ENCODE results near the gene MACROD2. TPM values are rescaled to one million over a fixed set of nuclear protein-coding genes. Genes with fewer than 3 reads are reported as not detected.

Gene MACROD2
- total RNA-seq, 1 experiment from 2014 or later: 1.6 TPM

- no peak overlapping the region for H2BK12ac ChIP-seq (ENCODE audit: insufficient read length, low read depth, low read length)
- H2AK5ac ChIP-seq (ENCODE audit: insufficient read length, low read length): no peak overlapping the region
- no peak overlapping the region for H3K4ac ChIP-seq (ENCODE audit: low read depth, low read length)
- TF ChIP-seq, protein P1, sequence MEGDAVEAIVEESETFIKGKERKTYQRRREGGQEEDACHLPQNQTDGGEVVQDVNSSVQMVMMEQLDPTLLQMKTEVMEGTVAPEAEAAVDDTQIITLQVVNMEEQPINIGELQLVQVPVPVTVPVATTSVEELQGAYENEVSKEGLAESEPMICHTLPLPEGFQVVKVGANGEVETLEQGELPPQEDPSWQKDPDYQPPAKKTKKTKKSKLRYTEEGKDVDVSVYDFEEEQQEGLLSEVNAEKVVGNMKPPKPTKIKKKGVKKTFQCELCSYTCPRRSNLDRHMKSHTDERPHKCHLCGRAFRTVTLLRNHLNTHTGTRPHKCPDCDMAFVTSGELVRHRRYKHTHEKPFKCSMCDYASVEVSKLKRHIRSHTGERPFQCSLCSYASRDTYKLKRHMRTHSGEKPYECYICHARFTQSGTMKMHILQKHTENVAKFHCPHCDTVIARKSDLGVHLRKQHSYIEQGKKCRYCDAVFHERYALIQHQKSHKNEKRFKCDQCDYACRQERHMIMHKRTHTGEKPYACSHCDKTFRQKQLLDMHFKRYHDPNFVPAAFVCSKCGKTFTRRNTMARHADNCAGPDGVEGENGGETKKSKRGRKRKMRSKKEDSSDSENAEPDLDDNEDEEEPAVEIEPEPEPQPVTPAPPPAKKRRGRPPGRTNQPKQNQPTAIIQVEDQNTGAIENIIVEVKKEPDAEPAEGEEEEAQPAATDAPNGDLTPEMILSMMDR (conservative IDR thresholded peaks at IDR 0.05): no peak
- no peak overlapping the region for H2BK120ac ChIP-seq (ENCODE audit: low read depth, low read length, poor library complexity, severe bottlenecking)
- no peaks in the 10 kb centered on the region for H3K79me1 ChIP-seq (ENCODE audit: insufficient read depth, low read depth, low read length, poor library complexity, severe bottlenecking)
- no peak overlapping the region for H3K14ac ChIP-seq (ENCODE audit: insufficient read depth, low read length)
- no peak overlapping the region for H3K56ac ChIP-seq (ENCODE audit: insufficient read length, low read depth, low read length)
- H3K4me1 ChIP-seq (ENCODE audit: insufficient read depth, low read length): no peaks in the 10 kb centered on the region
- no peak overlapping the region for H2BK5ac ChIP-seq (ENCODE audit: insufficient read length, low read length)
- H3K9me3 ChIP-seq (ENCODE audit: control insufficient read depth, low read depth, low read length): no peaks in the 10 kb centered on the region
- no peak overlapping the region for H2AFZ ChIP-seq (ENCODE audit: low read length)
- H3K27me3 ChIP-seq (ENCODE audit: insufficient read depth, low read length): no peaks in the 10 kb centered on the region
- no peak overlapping the region for H3K4me2 ChIP-seq (ENCODE audit: insufficient read depth, insufficient read length, low read length)
- H4K5ac ChIP-seq (ENCODE audit: insufficient read length, low read depth, low read length): no peak overlapping the region
- no peak overlapping the region for H3K27ac ChIP-seq (ENCODE audit: insufficient read length, low read depth, low read length)
- H3K27me3 Mint-ChIP-seq (ENCODE audit: low read depth): peaks cover 3% of the 10 kb centered on the region; the same call in 1 of the 2 replicates
- no peak overlapping the region for H4K8ac ChIP-seq (replicated peaks; ENCODE audit: insufficient read length, low read depth, low read length)
- no peak overlapping the region for H3T11ph ChIP-seq (ENCODE audit: low read length)
- no peak overlapping the region for H2BK20ac ChIP-seq (ENCODE audit: low read depth, low read length, poor library complexity, severe bottlenecking)
- no peak overlapping the region for H3K9ac ChIP-seq (ENCODE audit: extremely low read depth, insufficient read length, low read length)
- H3K4me3 Mint-ChIP-seq: no peak overlapping the region
- no peak for DNase-seq
- 0 out of 4 replicates have a peak, but pooled peaks cover 0 to 4% of the 10 kb centered on the region in 2 experiments for H3K4me1 Mint-ChIP-seq
- no peak overlapping the region for H3K18ac ChIP-seq (ENCODE audit: insufficient read length, low read depth, low read length)
- H3K23ac ChIP-seq (ENCODE audit: insufficient read length, low read depth, low read length): no peak overlapping the region
- peaks cover 0 to 12% (median 0%) of the 10 kb centered on the region in 3 experiments; a peak in 1 of 7 replicates for H3K36me3 Mint-ChIP-seq (ENCODE audit: insufficient read depth in 1 of 3, low read depth in 3 of 3)
- H4K91ac ChIP-seq (ENCODE audit: insufficient read length, low read depth, low read length): no peak overlapping the region
- no peaks in the 10 kb centered on the region for H3K23me2 ChIP-seq (ENCODE audit: insufficient read length, low read depth, low read length, poor library complexity, severe bottlenecking)
- H3K79me2 ChIP-seq (ENCODE audit: insufficient read depth, low read length): no peaks in the 10 kb centered on the region
- no peak overlapping the region for H2BK15ac ChIP-seq (ENCODE audit: low read depth, low read length)
- no peaks in the 10 kb centered on the region for H4K20me1 ChIP-seq (ENCODE audit: control insufficient read depth, insufficient read depth, insufficient read length)
- no peak overlapping the region for H3K27ac Mint-ChIP-seq
- peaks cover 11 to 21% of the 10 kb centered on the region in 2 experiments for H3K9me3 Mint-ChIP-seq
- no CpG with 5 or more reads among the region's 3 CpGs for WGBS (ENCODE audit: extremely low coverage, insufficient read length, low lambda C conversion rate)
Measured at GRCh38 chr20:14113416-14113815, 118.1 kb downstream of the MACROD2 start.

Data from H9 (cell line).